ENCODE results near the gene PDGFA. TPM values are rescaled to one million over a fixed set of nuclear protein-coding genes. Genes with fewer than 3 reads are reported as not detected.

The PDGFA gene
- total and polyA plus RNA-seq, 8 donors, result 25.9 to 69.4 (median 36.3) TPM

DNA sequence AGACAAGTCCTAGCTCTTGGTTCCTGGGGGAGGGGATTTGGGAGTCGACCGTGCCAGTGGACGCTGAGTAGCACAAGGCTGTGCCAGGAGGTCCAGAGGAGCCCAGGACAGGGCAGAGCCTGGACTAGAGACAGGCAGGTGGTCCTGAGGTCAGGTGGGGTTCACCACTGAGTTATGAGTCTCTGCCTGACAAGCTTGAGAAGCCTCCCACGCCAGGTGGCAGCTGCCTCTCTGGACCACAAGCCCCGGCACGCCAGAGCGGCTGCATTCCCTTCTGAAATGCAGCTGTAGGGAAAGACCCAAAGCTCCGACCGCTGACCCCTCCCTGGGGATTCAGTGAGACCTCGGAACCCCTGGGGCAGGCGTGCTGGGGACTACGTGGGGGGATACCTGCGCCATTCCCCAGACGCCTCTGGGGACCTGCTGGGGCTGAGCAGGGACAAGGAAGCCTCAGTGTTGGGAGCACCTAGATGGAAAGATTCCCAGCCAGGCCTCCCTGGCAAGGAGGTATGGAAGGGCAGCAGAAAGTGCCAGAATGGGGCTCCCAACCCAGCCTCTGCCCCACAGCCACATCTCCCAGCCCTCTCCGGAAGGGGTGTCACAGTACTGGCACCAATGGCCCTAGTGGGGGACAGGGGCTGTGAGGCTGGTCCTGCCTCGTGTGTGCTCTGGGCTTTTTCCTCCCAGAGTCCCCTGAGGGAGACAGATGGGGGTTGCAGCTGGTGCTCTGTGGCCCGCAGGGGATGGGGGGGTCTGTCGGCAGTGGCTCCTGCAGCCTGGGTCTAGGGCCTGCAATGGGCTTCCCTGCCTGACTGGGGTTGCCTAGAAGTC is 29.0 kb downstream of the PDGFA start:
- TF ChIP-seq, protein P1, sequence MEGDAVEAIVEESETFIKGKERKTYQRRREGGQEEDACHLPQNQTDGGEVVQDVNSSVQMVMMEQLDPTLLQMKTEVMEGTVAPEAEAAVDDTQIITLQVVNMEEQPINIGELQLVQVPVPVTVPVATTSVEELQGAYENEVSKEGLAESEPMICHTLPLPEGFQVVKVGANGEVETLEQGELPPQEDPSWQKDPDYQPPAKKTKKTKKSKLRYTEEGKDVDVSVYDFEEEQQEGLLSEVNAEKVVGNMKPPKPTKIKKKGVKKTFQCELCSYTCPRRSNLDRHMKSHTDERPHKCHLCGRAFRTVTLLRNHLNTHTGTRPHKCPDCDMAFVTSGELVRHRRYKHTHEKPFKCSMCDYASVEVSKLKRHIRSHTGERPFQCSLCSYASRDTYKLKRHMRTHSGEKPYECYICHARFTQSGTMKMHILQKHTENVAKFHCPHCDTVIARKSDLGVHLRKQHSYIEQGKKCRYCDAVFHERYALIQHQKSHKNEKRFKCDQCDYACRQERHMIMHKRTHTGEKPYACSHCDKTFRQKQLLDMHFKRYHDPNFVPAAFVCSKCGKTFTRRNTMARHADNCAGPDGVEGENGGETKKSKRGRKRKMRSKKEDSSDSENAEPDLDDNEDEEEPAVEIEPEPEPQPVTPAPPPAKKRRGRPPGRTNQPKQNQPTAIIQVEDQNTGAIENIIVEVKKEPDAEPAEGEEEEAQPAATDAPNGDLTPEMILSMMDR (IDR thresholded peaks at IDR 0.05), result no peak
- no peak overlapping the region for H3K4me3 ChIP-seq
- H3K27ac ChIP-seq, result no peak overlapping the region
- H3K4me1 ChIP-seq, result no peaks in the 10 kb centered on the region
- H3K36me3 ChIP-seq, result no peaks in the 10 kb centered on the region
- DNase-seq (peak in 2 of 4 donors; percentile 23 to 67), ATAC-seq (no peak)
- H3K27me3 ChIP-seq, result peaks cover 0 to 4% of the 10 kb centered on the region in 2 donors
- intact Hi-C loops (cut with DNase I), result no loop called here
- H3K9me3 ChIP-seq, result no peaks in the 10 kb centered on the region

DNA sequence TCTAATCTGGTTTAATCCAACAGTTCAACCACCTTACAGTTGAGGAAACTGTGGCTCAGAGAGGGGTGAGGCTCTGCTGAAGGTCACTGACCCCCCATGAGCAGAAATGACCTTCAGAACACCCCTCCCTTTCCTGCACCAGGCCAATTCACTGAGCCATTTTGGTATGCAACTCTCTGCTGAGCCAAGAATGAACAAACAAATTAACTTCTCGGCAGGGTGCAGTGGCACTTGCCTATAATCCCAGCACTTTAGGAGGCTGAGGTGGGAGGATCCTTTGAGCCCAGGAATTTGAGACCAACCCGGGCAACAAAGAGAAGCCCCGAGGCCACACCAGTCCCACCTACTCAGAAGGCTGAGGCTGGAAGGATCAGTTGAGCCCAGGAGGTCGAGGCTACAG is 29.8 kb downstream of the PDGFA start:
- Histone ChIP-seq H3K4me1 (no peaks in the 10 kb centered on the region), H3K27me3 (peaks cover 0 to 12% of the 10 kb centered on the region in 2 donors), H3K9me3 (no peaks in the 10 kb centered on the region), H3K4me3 (no peak overlapping the region), H3K36me3 (no peaks in the 10 kb centered on the region), H3K27ac (no peak overlapping the region)
- DNase-seq (no peak), ATAC-seq (no peak)
- TF ChIP-seq, protein P1 (IDR thresholded peaks at IDR 0.05), result no peak
- intact Hi-C loops (cut with DNase I), result no loop called here

DNA sequence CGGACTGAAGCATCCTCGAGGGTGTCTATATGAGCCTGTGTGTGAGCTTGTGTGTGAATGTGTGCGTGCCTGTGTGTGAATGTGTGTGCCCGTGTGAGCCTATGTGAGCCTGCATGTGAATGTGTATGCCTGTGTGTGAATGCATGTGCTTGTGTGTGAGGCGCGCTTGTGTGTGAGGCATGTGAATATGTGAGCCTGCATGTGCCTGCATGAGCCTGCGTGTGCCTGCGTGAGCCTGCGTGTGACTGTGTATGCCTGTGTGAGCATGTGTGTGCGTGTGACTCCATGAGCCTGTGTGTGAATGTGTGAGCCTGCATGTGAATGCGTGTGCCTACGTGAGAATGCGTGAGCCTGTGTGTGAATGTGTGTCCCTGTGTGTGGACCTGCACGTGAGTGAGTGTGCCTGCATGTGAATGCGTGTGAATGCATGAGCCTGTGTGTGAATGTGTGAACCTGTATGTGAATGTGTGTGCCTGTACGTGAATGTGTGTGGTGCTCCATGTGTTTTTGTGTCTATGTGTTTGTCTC is 33.4 kb downstream of the PDGFA start:
- Histone ChIP-seq H3K4me1 (no peaks in the 10 kb centered on the region), H3K9me3 (no peaks in the 10 kb centered on the region), H3K27ac (no peak overlapping the region), H3K4me3 (no peak overlapping the region), H3K36me3 (no peaks in the 10 kb centered on the region), H3K27me3 (peaks cover 0 to 27% of the 10 kb centered on the region in 2 donors)
- intact Hi-C loops (cut with DNase I), result no loop called here
- DNase-seq (peak in 1 of 4 donors; percentile 35), ATAC-seq (no peak)
- TF ChIP-seq, protein P1 (IDR thresholded peaks at IDR 0.05), result no peak

DNA sequence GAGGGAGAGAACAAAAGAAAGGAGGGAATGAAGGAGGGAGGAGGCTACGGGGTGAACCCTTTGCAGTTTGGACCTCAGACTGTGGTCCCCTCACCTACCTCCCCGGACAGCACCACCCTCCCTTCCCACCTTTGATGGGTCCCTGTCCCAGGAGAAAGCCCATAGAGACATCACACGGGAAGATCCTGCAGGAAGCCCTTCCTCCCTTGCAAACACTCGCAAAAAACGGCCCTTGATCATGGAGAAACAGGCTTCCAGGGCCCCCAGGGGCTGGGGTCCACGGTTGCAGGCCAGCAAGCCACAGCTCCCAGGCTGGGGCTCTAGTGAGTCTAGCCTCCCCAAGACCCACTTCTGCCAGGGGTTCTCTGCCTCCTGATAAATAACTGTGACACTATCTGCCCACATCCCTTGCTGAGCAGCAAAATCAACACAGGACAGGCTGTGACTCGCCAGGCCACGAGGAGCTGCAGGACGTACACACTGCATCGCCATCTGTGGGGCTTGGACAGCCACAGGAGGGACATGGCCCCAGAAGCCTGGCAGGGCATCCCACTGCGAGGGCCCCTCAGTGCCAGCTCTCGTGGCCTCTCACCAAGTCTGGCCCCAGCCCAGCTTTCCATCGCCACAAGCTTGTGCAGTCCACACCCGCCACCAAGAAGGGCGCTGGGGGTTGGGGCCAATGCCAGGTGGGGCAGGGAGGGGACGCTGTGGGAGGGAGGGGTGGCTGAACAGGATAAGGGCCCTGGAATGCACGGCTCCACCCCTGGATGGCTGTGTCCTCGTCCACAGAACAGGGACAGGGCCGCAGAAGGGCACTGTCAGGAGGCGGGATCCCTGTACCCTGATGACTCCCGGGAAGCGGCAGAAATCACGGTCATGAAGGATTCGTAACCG is 34.2 kb downstream of the PDGFA start:
- intact Hi-C loops (cut with DNase I), result no loop called here
- no peaks in the 10 kb centered on the region for H3K4me1 ChIP-seq
- H3K27ac ChIP-seq, result no peak overlapping the region
- H3K36me3 ChIP-seq, result no peaks in the 10 kb centered on the region
- no peak overlapping the region for H3K4me3 ChIP-seq
- H3K9me3 ChIP-seq, result no peaks in the 10 kb centered on the region
- TF ChIP-seq, protein P1 (IDR thresholded peaks at IDR 0.05), result no peak
- peaks cover 0 to 35% of the 10 kb centered on the region in 2 donors for H3K27me3 ChIP-seq
- ATAC-seq (peak; percentile 84), DNase-seq (peak in 1 of 4 donors; percentile 66)
